A204.1 (cell line): ENCODE measurements around the gene PGAM5.

ENCODE experiments used
- FAIRE-seq: peaks from 2 replicates; lab custom pipeline; 2012; peaks lifted over from hg19 to GRCh38; lab: Jason Lieb, UNC

Gene PGAM5

DNA sequence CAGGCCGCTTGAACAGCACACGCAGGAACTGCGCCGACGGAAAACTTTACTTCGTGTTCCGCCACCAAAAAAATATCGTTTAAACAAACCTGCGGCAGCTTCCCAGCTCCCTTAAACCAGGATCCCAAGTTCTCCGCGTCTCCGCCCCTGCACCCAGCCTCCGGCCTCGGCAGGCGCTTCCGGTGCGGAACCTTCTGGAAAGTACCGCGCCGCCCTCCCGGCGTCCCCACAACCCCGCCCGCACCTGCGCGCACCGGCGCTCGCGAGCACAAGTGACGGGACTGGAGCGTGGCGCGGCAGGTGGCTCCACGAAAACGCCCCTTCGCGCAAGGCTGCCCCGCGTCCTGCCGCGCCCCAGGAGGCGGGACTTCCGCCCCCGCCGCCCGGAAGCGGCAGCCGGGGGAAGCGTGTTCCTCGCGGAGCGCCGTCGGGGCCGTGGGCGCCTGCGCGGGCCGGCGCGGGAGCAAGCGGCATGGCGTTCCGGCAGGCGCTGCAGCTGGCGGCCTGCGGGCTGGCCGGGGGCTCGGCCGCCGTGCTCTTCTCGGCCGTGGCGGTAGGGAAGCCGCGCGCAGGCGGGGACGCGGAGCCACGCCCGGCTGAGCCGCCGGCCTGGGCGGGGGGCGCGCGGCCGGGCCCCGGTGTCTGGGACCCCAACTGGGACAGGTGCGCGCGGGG lies at the start of gene PGAM5:
Gene PGAM5 (plus strand): TSS at position 438 of the 675 bp plus-strand sequence. CDS start 35 bp downstream, at position 473.
- FAIRE-seq = no peak

DNA sequence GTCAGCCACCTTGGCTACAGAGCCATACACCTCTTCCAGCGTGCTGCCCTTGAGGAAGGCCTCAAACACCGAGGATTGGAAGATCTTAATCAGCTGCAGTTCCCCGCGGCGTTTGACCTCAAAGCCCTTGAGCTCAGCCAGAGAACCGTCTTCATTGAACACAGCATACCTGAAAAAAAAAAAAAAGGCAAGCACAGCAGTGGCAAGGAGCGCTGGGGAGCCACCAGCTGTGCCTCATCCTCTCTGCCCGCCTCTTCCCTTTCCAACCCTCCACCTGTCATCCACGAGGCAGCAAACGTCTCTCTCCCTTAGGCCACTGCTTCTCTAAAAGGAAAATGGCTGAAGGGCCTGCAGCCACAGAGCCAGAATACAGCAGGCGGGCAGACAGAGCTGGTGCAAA lies 49.6 kb upstream of the PGAM5 start:
- no peak for FAIRE-seq

GRCh38 chr12:132661972-132662371 lies 48.7 kb upstream of the PGAM5 start:
- no peak for FAIRE-seq

DNA sequence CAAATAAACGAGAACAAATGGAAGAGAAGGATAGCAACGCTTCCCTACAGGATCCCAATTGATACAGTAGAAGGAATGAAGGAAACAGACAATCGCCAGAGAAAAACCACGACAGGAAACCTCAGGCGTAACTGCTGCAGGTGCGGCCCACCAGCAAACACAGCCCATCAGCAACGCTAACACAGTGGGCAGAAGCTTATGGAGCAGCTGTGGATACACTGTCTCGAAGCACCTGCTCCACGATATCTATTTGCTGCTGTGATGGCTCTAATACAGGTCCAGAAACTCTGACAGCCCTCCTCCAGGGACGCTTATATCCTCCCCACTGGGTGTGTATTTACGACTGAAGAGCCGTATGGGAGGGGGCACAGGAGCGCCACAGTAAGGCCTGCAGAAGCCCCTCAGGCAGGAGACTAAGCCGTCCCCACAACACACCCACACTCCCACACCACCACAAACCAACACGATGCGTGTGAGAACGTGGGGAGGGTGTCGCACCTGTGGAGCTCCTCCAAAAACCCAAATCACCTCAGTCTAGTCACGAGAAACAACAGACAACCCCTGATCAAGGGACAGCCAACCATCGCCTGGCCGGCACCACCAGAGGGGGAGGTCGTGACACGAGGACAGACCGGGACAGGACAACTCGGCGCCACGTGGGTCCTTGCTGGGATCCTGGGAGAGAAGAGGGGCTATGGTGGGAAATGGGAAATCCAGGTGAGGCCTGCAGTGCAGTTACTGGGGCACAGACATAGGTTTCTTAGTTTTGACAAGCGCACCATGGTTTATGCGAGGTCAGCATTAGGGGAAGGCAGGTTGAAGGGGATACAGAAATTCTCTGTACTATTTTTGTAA lies 47.5 kb upstream of the PGAM5 start:
- no peak for FAIRE-seq

DNA sequence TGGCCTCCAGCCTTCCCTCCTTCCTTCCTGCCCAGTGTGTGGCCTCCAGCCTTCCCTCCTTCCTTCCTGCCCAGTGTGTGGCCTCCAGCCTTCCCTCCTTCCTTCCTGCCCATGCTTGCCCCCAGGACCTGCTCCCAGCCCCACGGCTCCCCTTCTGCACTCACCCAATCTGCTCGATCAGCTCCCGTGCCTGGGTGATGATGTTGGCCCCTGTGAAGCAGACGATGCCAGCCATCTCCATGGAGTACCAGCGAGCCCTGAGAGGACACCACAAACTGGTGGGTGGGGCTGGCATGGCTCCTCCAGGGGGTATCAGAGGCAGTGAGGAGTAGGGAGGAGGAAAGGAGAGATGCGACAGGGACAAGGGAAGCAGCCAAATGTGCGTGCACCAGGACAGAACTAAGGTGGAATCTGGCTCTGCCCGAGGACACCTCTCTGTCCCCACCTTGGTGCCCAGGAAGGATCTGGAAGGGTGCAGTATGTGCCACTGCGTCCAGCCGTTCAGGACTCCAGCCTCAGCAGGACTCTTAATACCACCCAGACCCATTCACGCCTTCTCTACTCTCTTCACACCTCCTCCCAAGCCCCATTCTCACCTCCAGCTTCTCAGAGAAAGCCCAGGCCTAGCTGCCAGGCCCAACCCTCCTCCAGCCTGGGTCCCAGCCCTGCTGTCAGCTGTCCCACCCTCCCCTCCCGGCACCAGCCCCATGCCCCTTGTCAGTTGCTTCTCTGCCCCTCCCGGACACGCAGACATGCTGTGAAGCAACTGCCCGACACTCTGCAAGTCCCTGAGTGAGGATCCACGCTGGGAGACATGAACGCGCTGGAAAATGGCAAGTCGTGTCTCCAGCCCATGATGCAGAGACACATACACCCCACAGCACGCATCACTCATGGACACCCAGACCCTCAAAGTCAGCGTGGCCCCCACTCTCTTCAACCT lies 46.2 kb upstream of the PGAM5 start:
- no peak for FAIRE-seq

GRCh38 chr12:132665149-132665491 lies 45.5 kb upstream of the PGAM5 start:
- FAIRE-seq = no peak

- no peak for FAIRE-seq
Measured at GRCh38 chr12:132665794-132666193, 44.8 kb upstream of the PGAM5 start.

DNA sequence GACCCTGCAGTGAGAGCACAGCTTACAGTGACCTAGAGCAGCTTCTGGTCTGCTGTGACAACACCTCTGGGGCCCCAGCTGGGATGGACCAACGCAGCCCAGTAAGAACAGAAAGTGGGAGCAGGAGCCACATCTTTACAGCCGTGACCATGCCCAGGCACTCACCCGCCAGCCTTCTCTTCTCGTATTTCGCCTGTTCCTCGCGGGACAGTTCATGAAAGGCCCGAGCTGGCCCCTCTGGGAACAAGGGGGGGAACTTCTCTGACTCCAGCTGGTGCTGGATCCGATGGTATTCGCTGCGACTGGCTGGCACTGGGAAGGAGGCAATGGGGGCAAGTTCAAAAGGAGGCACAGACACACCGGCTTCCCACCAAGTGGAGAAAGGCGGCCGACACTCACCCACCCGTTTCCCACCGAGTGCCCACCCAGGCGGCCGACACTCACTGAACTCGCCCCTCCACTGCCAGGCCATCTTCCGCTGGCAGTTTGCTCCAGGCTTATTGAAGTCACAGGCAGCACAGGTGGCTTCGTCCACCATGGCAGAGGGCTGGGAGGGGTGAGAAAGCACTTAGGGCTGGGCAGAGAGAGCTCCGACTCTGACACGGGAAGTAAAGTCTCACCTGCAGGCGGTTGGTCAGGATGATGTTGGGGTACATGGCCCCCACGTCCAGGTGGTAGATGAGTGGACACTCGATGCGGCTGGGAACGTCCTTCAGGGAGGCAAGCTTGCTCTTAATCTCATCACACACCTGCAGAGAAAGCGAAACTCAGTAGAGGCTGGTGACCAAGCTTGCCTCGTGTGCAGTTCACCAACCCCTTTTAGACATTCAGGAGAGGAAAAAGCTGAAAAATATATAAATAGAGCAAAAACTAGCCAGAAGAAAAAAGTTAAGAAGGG lies 42.2 kb upstream of the PGAM5 start:
- no peak for FAIRE-seq

GRCh38 chr12:132669166-132669879 lies 41.3 kb upstream of the PGAM5 start:
- no peak for FAIRE-seq

DNA sequence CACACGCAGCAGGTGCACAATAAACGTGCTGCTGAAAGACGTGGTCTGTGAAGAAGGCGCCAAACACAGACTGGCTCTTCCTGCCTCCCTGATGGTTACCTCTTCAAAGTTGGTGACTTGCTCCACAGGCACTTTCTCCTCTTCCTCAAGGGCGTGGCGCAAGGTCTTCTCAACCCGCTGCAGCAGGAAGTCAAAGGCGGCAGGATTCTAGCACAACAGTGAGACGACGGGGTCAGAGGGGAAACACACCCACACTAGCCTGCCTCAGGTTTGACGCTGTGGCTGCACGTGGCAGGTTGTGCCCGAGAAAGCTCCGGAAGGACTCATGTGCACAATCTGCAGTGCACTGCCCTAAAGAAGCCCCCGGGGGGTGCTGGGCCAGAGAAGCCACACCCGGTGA lies 38.5 kb upstream of the PGAM5 start:
- FAIRE-seq = no peak

- no peak for FAIRE-seq
Measured at GRCh38 chr12:132672678-132673077, 38.0 kb upstream of the PGAM5 start.

- no peak for FAIRE-seq
Measured at GRCh38 chr12:132673288-132674179, 37.1 kb upstream of the PGAM5 start.

DNA sequence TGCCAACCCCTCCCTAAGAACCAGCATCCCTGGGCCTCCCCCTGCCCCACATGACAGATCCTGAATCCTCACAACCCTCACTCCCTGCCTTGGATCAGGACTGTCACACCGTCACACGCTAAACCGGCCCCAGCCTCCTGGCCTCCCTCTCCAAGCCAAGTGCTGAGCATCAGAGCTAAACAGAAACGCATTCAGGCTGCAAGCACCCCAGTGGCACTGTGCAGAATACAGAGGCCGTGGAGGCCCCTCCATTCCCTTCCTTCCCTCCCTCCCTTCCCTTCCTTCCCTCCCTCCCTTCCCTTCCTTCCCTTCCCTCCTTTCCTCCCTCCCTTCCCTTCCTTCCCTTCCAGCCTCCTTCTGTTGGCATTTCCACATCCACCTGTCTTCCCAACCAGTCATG lies 36.1 kb upstream of the PGAM5 start:
- FAIRE-seq = no peak

DNA sequence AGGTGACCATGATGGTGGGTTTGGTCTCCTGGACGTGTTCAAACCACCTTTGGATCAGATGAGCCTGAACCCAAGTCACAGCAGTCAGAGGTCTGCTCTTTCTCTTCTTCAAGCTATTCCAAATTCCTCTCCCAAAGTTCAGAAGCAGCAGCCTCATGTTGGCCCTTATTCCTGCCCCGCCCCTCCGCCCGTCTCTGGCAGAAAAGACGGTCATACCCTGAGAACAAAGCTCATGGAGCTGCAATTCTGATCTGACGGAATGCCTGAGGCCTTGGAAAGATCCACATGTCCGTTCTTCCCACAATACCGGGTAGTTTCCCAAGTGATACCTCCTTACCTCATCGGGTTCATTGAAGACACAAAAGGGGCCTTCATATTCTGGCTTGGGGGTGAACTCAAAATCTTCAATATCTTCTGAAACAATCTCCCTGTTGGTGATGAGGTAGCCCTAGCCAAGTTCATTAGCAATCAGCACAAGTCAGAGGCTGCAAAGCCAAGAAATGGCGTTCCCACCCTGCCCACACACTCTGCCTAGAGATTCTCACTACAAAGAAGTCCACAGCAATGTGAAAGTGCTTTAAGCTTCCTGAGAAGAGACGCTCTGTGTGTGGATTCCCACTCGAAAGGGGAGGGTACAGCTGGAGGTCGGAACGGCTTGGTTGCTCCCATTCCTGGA lies 34.7 kb upstream of the PGAM5 start:
- no peak for FAIRE-seq

GRCh38 chr12:132677492-132677891 lies 33.1 kb upstream of the PGAM5 start:
- FAIRE-seq = no peak

- FAIRE-seq = no peak
Measured at GRCh38 chr12:132685400-132685799, 25.2 kb upstream of the PGAM5 start.

- FAIRE-seq = no peak
Measured at GRCh38 chr12:132686825-132687210, 23.8 kb upstream of the PGAM5 start.

- FAIRE-seq = no peak
Measured at GRCh38 chr12:132687211-132688164, 23.2 kb upstream of the PGAM5 start, which contains the start of the genes POLE and PXMP2. Gene POLE, minus strand, starts transcription at chr12:132687342. Its CDS starts 27 bp downstream, at chr12:132687315. Gene PXMP2, plus strand, starts transcription at chr12:132687587. Its CDS starts 84 bp downstream, at chr12:132687671.
